Activated CD8-positive, alpha-beta T cell treated with anti-CD3 and anti-CD28 coated beads for 36 hours (primary cell): ENCODE data around the gene OTOP2. TPM values are rescaled to one million over a fixed set of nuclear protein-coding genes. Genes with fewer than 3 reads are reported as not detected.

Experiments
- ATAC-seq: fragments of 200-7000 bp; cut with Tn5 transposase; one replicate; pipeline ENCODE4 v1.10.0; 2021; ENCODE audit warnings: mild to moderate bottlenecking, moderate library complexity
- CTCF ChIA-PET: fragments of 350-600 bp; sonication (Branson Sonifier 250); formaldehyde crosslinking; loops from one replicate; lab custom pipeline; 2021; ENCODE audit warnings: antibody characterized with exemption; lab: Charles Lee
- POLR2A ChIA-PET: fragments of 350-600 bp; sonication (Branson Sonifier 250); formaldehyde crosslinking; loops from one replicate; lab custom pipeline; 2021; ENCODE audit warnings: antibody characterized with exemption; lab: Charles Lee
- DNase-seq: peaks from one replicate; pipeline ENCODE4 v3.0.0-alpha.2; 2020
- H3K27ac Mint-ChIP-seq: one replicate; pipeline ENCODE4 v1.8.0; 2021; ENCODE audit warnings: mild to moderate bottlenecking, mixed read lengths
- H3K27me3 Mint-ChIP-seq: one replicate; pipeline ENCODE4 v1.8.0; 2021; ENCODE audit warnings: mixed read lengths
- H3K36me3 Mint-ChIP-seq: one replicate; pipeline ENCODE4 v1.8.0; 2021; ENCODE audit warnings: low read depth, mixed read lengths
- H3K4me1 Mint-ChIP-seq: one replicate; pipeline ENCODE4 v1.8.0; 2021; ENCODE audit warnings: low read depth, mixed read lengths
- H3K4me3 Mint-ChIP-seq: one replicate; pipeline ENCODE4 v1.8.0; 2021; ENCODE audit warnings: mild to moderate bottlenecking, moderate library complexity, mixed read lengths
- H3K9me3 Mint-ChIP-seq: one replicate; pipeline ENCODE4 v1.8.0; 2021; ENCODE audit warnings: mixed read lengths
- intact Hi-C: fragments of 100-400 bp; cut with micrococcal nuclease; formaldehyde crosslinking; loops from one replicate; pipeline ENCODE4 v1.10.0; 2022
- total RNA-seq, 2 experiments: library from RNA; stranded (reverse); gene quantifications; one replicate each; pipeline ENCODE4 v1.2.3, GENCODE V29; 2021
- TF ChIP-seq, protein P1 (sequence below): fragments of 200-600 bp; IDR thresholded peaks from one replicate; pipeline ENCODE4 v1.8.0; 2022; ENCODE audit warnings: antibody characterized with exemption, mild to moderate bottlenecking

OTOP2 gene
- total RNA-seq, 2 experiments from 2014 or later, result not detected

DNA sequence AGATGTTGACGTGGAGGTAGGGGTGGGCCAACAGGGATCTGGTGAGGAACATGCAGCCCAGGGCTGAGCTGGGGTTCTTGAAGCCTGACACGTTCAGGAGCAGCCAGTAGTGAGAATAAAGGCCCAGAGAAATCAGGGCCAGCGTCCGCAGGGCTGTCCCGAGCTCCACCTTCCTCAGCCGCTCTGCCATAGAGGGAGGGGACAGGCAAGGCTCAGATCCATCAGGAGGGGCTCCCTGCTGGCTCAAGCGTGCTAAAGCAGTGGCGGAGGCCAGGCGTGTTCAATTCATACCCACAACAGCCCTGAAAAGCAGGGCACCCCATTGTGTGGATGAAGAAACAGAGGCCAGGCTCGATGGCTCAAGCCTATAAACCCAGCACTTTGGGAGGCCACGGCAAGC, 43.0 kb upstream of the OTOP2 start:
- intact Hi-C loops, result no loop called here
- no peak overlapping the region for H3K4me3 Mint-ChIP-seq
- CTCF ChIA-PET, result interaction anchor here (13.9 kb wide), 1 partner anchor 19 kb away, joined by 139 read pairs; the partner anchor contains the start of gene GRIN2C
- H3K27ac Mint-ChIP-seq, result no peak overlapping the region
- H3K36me3 Mint-ChIP-seq, result no peaks in the 10 kb centered on the region
- no peaks in the 10 kb centered on the region for H3K4me1 Mint-ChIP-seq
- peaks cover 5% of the 10 kb centered on the region for H3K27me3 Mint-ChIP-seq
- DNase-seq, result no peak
- POLR2A ChIA-PET, result interaction anchor here (0.9 kb wide), 1 partner anchor 21 kb away, joined by 3 read pairs; no protein-coding TSS in a partner anchor
- ATAC-seq, result no peak
- TF ChIP-seq, protein P1, sequence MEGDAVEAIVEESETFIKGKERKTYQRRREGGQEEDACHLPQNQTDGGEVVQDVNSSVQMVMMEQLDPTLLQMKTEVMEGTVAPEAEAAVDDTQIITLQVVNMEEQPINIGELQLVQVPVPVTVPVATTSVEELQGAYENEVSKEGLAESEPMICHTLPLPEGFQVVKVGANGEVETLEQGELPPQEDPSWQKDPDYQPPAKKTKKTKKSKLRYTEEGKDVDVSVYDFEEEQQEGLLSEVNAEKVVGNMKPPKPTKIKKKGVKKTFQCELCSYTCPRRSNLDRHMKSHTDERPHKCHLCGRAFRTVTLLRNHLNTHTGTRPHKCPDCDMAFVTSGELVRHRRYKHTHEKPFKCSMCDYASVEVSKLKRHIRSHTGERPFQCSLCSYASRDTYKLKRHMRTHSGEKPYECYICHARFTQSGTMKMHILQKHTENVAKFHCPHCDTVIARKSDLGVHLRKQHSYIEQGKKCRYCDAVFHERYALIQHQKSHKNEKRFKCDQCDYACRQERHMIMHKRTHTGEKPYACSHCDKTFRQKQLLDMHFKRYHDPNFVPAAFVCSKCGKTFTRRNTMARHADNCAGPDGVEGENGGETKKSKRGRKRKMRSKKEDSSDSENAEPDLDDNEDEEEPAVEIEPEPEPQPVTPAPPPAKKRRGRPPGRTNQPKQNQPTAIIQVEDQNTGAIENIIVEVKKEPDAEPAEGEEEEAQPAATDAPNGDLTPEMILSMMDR, result no peak
- no peaks in the 10 kb centered on the region for H3K9me3 Mint-ChIP-seq

- ChIA-PET POLR2A (no interaction called here), CTCF (interaction anchor here (13.9 kb wide), 1 partner anchor 21 kb away, joined by 139 read pairs; the partner anchor contains the start of gene GRIN2C)
- no peak for DNase-seq
- no peak overlapping the region for H3K27ac Mint-ChIP-seq
- peaks cover 5% of the 10 kb centered on the region for H3K27me3 Mint-ChIP-seq
- H3K9me3 Mint-ChIP-seq, result no peaks in the 10 kb centered on the region
- no peak overlapping the region for H3K4me3 Mint-ChIP-seq
- TF ChIP-seq, protein P1, result no peak
- H3K4me1 Mint-ChIP-seq, result no peaks in the 10 kb centered on the region
- intact Hi-C loops, result no loop called here
- no peaks in the 10 kb centered on the region for H3K36me3 Mint-ChIP-seq
- no peak for ATAC-seq
Observed at GRCh38 chr17:74882517-74883240, 41.4 kb upstream of the OTOP2 start.

DNA sequence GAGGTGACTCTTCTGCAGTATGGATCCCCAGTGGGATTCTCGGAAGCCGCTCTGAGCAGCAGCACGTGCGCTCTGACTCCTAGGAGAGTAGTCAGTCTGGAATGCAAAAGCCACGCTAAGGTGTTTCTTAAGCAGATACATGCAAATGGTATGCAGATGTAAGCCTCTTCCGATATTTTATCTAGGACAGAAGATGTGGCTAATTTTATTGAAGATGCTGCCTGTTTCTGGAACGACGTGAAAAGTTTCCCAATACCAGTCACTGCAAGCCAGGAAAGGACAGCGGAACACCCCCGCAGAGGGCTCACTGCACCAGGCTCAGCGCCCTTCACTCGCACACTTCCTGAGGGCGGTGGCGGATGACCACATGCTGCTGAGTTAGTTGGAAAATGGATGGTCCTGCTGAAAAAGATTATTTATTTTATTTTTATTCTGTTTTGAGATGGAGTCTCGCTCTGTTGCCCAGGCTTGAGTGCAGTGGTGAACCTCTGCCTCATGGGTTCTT, 40.8 kb upstream of the OTOP2 start:
- Mint-ChIP-seq H3K9me3 (no peaks in the 10 kb centered on the region), H3K4me1 (no peaks in the 10 kb centered on the region), H3K27me3 (peaks cover 5% of the 10 kb centered on the region), H3K27ac (no peak overlapping the region), H3K36me3 (no peaks in the 10 kb centered on the region), H3K4me3 (no peak overlapping the region)
- ChIA-PET CTCF (no interaction called here), POLR2A (no interaction called here)
- intact Hi-C loops, result no loop called here
- DNase-seq, result no peak
- TF ChIP-seq, protein P1, result no peak
- ATAC-seq, result no peak

- no peaks in the 10 kb centered on the region for H3K9me3 Mint-ChIP-seq
- POLR2A ChIA-PET, result no interaction called here
- CTCF ChIA-PET, result interaction anchor here (0.9 to 1.8 kb wide), 2 partner anchors 23 to 73 kb away, joined by 4 read pairs; no protein-coding TSS in a partner anchor
- TF ChIP-seq, protein P1, result no peak
- H3K4me1 Mint-ChIP-seq, result no peaks in the 10 kb centered on the region
- no peak overlapping the region for H3K27ac Mint-ChIP-seq
- no peaks in the 10 kb centered on the region for H3K36me3 Mint-ChIP-seq
- DNase-seq (no peak), ATAC-seq (no peak)
- peaks cover 18% of the 10 kb centered on the region for H3K27me3 Mint-ChIP-seq
- intact Hi-C loops, result no loop called here
- H3K4me3 Mint-ChIP-seq, result no peak overlapping the region
Observed at GRCh38 chr17:74888469-74888868, 35.6 kb upstream of the OTOP2 start.

DNA sequence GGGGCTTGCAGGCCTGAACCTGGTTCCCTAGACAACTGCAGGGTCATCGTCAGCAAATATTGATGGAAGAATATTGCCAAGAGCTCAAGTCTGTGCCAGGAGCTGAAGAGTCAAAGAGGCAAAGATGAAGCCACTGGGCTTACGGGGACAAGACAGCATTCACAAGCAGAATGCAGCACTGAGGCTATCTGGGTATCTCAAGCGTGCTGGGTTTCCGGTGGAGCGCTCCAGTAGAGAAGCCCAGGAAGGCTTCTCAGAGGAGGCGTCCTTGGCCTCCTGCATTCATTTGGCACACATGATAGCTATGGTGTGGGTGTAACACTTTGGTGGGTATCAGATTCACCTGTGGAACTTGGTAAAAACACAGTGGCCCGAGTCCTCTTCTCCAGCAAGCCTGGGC, 33.5 kb upstream of the OTOP2 start:
- Mint-ChIP-seq H3K27me3 (peaks cover 27% of the 10 kb centered on the region), H3K27ac (no peak overlapping the region), H3K4me1 (peaks cover 2% of the 10 kb centered on the region), H3K9me3 (no peaks in the 10 kb centered on the region), H3K36me3 (no peaks in the 10 kb centered on the region), H3K4me3 (no peak overlapping the region)
- CTCF ChIA-PET, result interaction anchor here (1.3 to 1.7 kb wide), 2 partner anchors 67 to 70 kb away, joined by 3 to 5 read pairs; no protein-coding TSS in a partner anchor
- no peak for DNase-seq
- POLR2A ChIA-PET, result no interaction called here
- ATAC-seq, result no peak
- intact Hi-C loops, result no loop called here
- TF ChIP-seq, protein P1, result no peak
